ENCODE measurements around the gene KRT78. TPM values are rescaled to one million over a fixed set of nuclear protein-coding genes. Genes with fewer than 3 reads are reported as not detected.
"Not testable (repeated sequence)": the region's sequence is repeated elsewhere in the genome, so short reads cannot be mapped to it uniquely, and the experiment has no call there.

KRT78 gene
- not detected in 2 replicates for total RNA-seq (2014; rRNA removed; shearing (Covaris generic); ENCODE audit: low replicate concordance)

- DNase-seq (ENCODE audit: low read depth), result no peak
- in situ Hi-C loops (cut with HindIII; ENCODE audit: low pct_unique_long_range_greater_than_20kb, low sequenced_read_pairs), result no loop called here
Observed at GRCh38 chr12:52848661-52849255, at the start of gene KRT78. TSS of gene KRT78 (minus strand) at chr12:52848994. CDS start at chr12:52848930, 64 bp downstream.

GRCh38 chr12:52896190-52897100, 47.7 kb upstream of the KRT78 start:
- in situ Hi-C loops (cut with HindIII; ENCODE audit: low pct_unique_long_range_greater_than_20kb, low sequenced_read_pairs), result loop anchor here (25.0 kb wide), 1 partner anchor 91 kb away; no protein-coding TSS in a partner anchor
- no peak for DNase-seq (ENCODE audit: low read depth)

- in situ Hi-C loops (cut with HindIII; ENCODE audit: low pct_unique_long_range_greater_than_20kb, low sequenced_read_pairs), result loop anchor here (25.0 kb wide), 1 partner anchor 92 kb away; no protein-coding TSS in a partner anchor
- DNase-seq (ENCODE audit: low read depth), result peak; percentile 36
Observed at GRCh38 chr12:52895726-52896189, 47.0 kb upstream of the KRT78 start.

- no peak for DNase-seq (ENCODE audit: low read depth)
- in situ Hi-C loops (cut with HindIII; ENCODE audit: low pct_unique_long_range_greater_than_20kb, low sequenced_read_pairs), result loop anchor here (25.0 kb wide), 1 partner anchor 94 kb away; no protein-coding TSS in a partner anchor
Observed at GRCh38 chr12:52892974-52893373, 44.2 kb upstream of the KRT78 start.

- in situ Hi-C loops (cut with HindIII; ENCODE audit: low pct_unique_long_range_greater_than_20kb, low sequenced_read_pairs), result loop anchor here (25.0 kb wide), 1 partner anchor 95 kb away; no protein-coding TSS in a partner anchor
Observed at GRCh38 chr12:52892207-52892852, 43.5 kb upstream of the KRT78 start.

GRCh38 chr12:52891044-52891443, 42.2 kb upstream of the KRT78 start:
- in situ Hi-C loops (cut with HindIII; ENCODE audit: low pct_unique_long_range_greater_than_20kb, low sequenced_read_pairs), result loop anchor here (25.0 kb wide), 1 partner anchor 96 kb away; no protein-coding TSS in a partner anchor

More at GRCh38 chr12:52892207-52892852, 43.5 kb upstream of the KRT78 start:
- DNase-seq (ENCODE audit: low read depth), result no peak

GRCh38 chr12:52890417-52890816, 41.6 kb upstream of the KRT78 start:
- DNase-seq (ENCODE audit: low read depth), result no peak
- in situ Hi-C loops (cut with HindIII; ENCODE audit: low pct_unique_long_range_greater_than_20kb, low sequenced_read_pairs), result loop anchor here (25.0 kb wide), 1 partner anchor 97 kb away; no protein-coding TSS in a partner anchor

More at GRCh38 chr12:52891044-52891443, 42.2 kb upstream of the KRT78 start:
- DNase-seq (ENCODE audit: low read depth), result no peak

- in situ Hi-C loops (cut with HindIII; ENCODE audit: low pct_unique_long_range_greater_than_20kb, low sequenced_read_pairs), result loop anchor here (25.0 kb wide), 1 partner anchor 103 kb away; no protein-coding TSS in a partner anchor
- peak; percentile 89 for DNase-seq (ENCODE audit: low read depth)
Observed at GRCh38 chr12:52884526-52885293, 35.9 kb upstream of the KRT78 start.

GRCh38 chr12:52880499-52880898, 31.7 kb upstream of the KRT78 start:
- DNase-seq (ENCODE audit: low read depth), result not testable (repeated sequence)
- in situ Hi-C loops (cut with HindIII; ENCODE audit: low pct_unique_long_range_greater_than_20kb, low sequenced_read_pairs), result loop anchor here (25.0 kb wide), 1 partner anchor 107 kb away; no protein-coding TSS in a partner anchor

GRCh38 chr12:52879394-52880351, 30.9 kb upstream of the KRT78 start:
- in situ Hi-C loops (cut with HindIII; ENCODE audit: low pct_unique_long_range_greater_than_20kb, low sequenced_read_pairs), result loop anchor here (25.0 kb wide), 1 partner anchor 108 kb away; no protein-coding TSS in a partner anchor
- peak; percentile 91 for DNase-seq (ENCODE audit: low read depth)

GRCh38 chr12:52878507-52879393, 30.0 kb upstream of the KRT78 start:
- DNase-seq (ENCODE audit: low read depth), result no peak
- in situ Hi-C loops (cut with HindIII; ENCODE audit: low pct_unique_long_range_greater_than_20kb, low sequenced_read_pairs), result loop anchor here (25.0 kb wide), 1 partner anchor 109 kb away; no protein-coding TSS in a partner anchor

- in situ Hi-C loops (cut with HindIII; ENCODE audit: low pct_unique_long_range_greater_than_20kb, low sequenced_read_pairs), result loop anchor here (25.0 kb wide), 1 partner anchor 110 kb away; no protein-coding TSS in a partner anchor
- DNase-seq (ENCODE audit: low read depth), result no peak
Observed at GRCh38 chr12:52877242-52877641, 28.4 kb upstream of the KRT78 start.

- in situ Hi-C loops (cut with HindIII; ENCODE audit: low pct_unique_long_range_greater_than_20kb, low sequenced_read_pairs), result loop anchor here (25.0 kb wide), 1 partner anchor 111 kb away; no protein-coding TSS in a partner anchor
- peak; percentile 56 for DNase-seq (ENCODE audit: low read depth)
Observed at GRCh38 chr12:52876372-52876771, 27.6 kb upstream of the KRT78 start.

- in situ Hi-C loops (cut with HindIII; ENCODE audit: low pct_unique_long_range_greater_than_20kb, low sequenced_read_pairs), result loop anchor here (25.0 kb wide), 1 partner anchor 112 kb away; no protein-coding TSS in a partner anchor
- no peak for DNase-seq (ENCODE audit: low read depth)
Observed at GRCh38 chr12:52874573-52875435, 26.0 kb upstream of the KRT78 start.
